ENCODE data around the gene SRPX. TPM values are rescaled to one million over a fixed set of nuclear protein-coding genes. Genes with fewer than 3 reads are reported as not detected.

The SRPX gene
- total and polyA plus RNA-seq, 2 donors from 2014 or later, result 6.1 to 39.2 TPM

- no peaks in the 10 kb centered on the region for H3K36me3 ChIP-seq (ENCODE audit: control insufficient read depth in 2 of 3, insufficient read depth in 3 of 3, low read length in 3 of 3)
- peak in 2 of 5 donors; percentile 2 to 44 for DNase-seq
- no peak for FAIRE-seq
- H3K9ac ChIP-seq (ENCODE audit: low read length in 3 of 3), result no peak overlapping the region
- no peaks in the 10 kb centered on the region for H3K9me3 ChIP-seq (ENCODE audit: control insufficient read depth in 2 of 3, insufficient read depth in 1 of 3, low read length in 3 of 3)
- no peak overlapping the region for H3K27ac ChIP-seq (ENCODE audit: low read depth in 2 of 2, low read length in 2 of 2)
- H3K27me3 ChIP-seq (ENCODE audit: control insufficient read depth, insufficient read depth, low read length), result no peaks in the 10 kb centered on the region
- H3K4me3 ChIP-seq (ENCODE audit: low read length in 3 of 3), result no peak overlapping the region
- H3K4me1 ChIP-seq (ENCODE audit: control insufficient read depth in 2 of 3, insufficient read depth in 2 of 3, low read depth in 1 of 3, low read length in 3 of 3), result no peaks in the 10 kb centered on the region
- intact Hi-C loops (cut with DNase I), result no loop called here
- no peak for TF ChIP-seq CTCF (IDR thresholded peaks at IDR 0.05; ENCODE audit: borderline replicate concordance, extremely low read depth, insufficient read depth)
These were observed 29.3 kb upstream of the SRPX start for GRCh38 chrX:38249965-38250364.

- FAIRE-seq (no peak), DNase-seq (no peak)
- Histone ChIP-seq H3K4me3 (ENCODE audit: low read length in 3 of 3) (no peak overlapping the region), H3K9me3 (ENCODE audit: control insufficient read depth in 2 of 3, insufficient read depth in 1 of 3, low read length in 3 of 3) (no peaks in the 10 kb centered on the region), H3K4me1 (ENCODE audit: control insufficient read depth in 2 of 3, insufficient read depth in 2 of 3, low read depth in 1 of 3, low read length in 3 of 3) (no peaks in the 10 kb centered on the region), H3K36me3 (ENCODE audit: control insufficient read depth in 2 of 3, insufficient read depth in 3 of 3, low read length in 3 of 3) (no peaks in the 10 kb centered on the region), H3K9ac (ENCODE audit: low read length in 3 of 3) (no peak overlapping the region), H3K27me3 (ENCODE audit: control insufficient read depth, insufficient read depth, low read length) (no peaks in the 10 kb centered on the region), H3K27ac (ENCODE audit: low read depth in 2 of 2, low read length in 2 of 2) (no peak overlapping the region)
- intact Hi-C loops (cut with DNase I), result no loop called here
- no peak for TF ChIP-seq CTCF (IDR thresholded peaks at IDR 0.05; ENCODE audit: borderline replicate concordance, extremely low read depth, insufficient read depth)
These were observed 26.4 kb upstream of the SRPX start for GRCh38 chrX:38247051-38247450.

GRCh38 chrX:38240541-38240940 is 19.9 kb upstream of the SRPX start:
- Histone ChIP-seq H3K36me3 (ENCODE audit: control insufficient read depth in 2 of 3, insufficient read depth in 3 of 3, low read length in 3 of 3) (no peaks in the 10 kb centered on the region), H3K9me3 (ENCODE audit: control insufficient read depth in 2 of 3, insufficient read depth in 1 of 3, low read length in 3 of 3) (no peaks in the 10 kb centered on the region), H3K27me3 (ENCODE audit: control insufficient read depth, insufficient read depth, low read length) (no peaks in the 10 kb centered on the region), H3K27ac (ENCODE audit: low read depth in 2 of 2, low read length in 2 of 2) (no peak overlapping the region), H3K4me3 (ENCODE audit: low read length in 3 of 3) (no peak overlapping the region), H3K9ac (ENCODE audit: low read length in 3 of 3) (no peak overlapping the region), H3K4me1 (ENCODE audit: control insufficient read depth in 2 of 3, insufficient read depth in 2 of 3, low read depth in 1 of 3, low read length in 3 of 3) (no peaks in the 10 kb centered on the region)
- intact Hi-C loops (cut with DNase I), result no loop called here
- TF ChIP-seq CTCF (IDR thresholded peaks at IDR 0.05; ENCODE audit: borderline replicate concordance, extremely low read depth, insufficient read depth), result no peak
- DNase-seq (no peak), FAIRE-seq (no peak)

GRCh38 chrX:38236901-38237615 is 16.4 kb upstream of the SRPX start:
- intact Hi-C loops (cut with DNase I), result no loop called here
- no peak for TF ChIP-seq CTCF (IDR thresholded peaks at IDR 0.05; ENCODE audit: borderline replicate concordance, extremely low read depth, insufficient read depth)
- FAIRE-seq (no peak), DNase-seq (no peak)
- no peak overlapping the region for H3K4me3 ChIP-seq (ENCODE audit: low read length in 3 of 3)
- no peaks in the 10 kb centered on the region for H3K4me1 ChIP-seq (ENCODE audit: control insufficient read depth in 2 of 3, insufficient read depth in 2 of 3, low read depth in 1 of 3, low read length in 3 of 3)
- no peak overlapping the region for H3K9ac ChIP-seq (ENCODE audit: low read length in 3 of 3)
- H3K9me3 ChIP-seq (ENCODE audit: control insufficient read depth in 2 of 3, insufficient read depth in 1 of 3, low read length in 3 of 3), result no peaks in the 10 kb centered on the region
- no peak overlapping the region for H3K27ac ChIP-seq (ENCODE audit: low read depth in 2 of 2, low read length in 2 of 2)
- H3K36me3 ChIP-seq (ENCODE audit: control insufficient read depth in 2 of 3, insufficient read depth in 3 of 3, low read length in 3 of 3), result no peaks in the 10 kb centered on the region
- no peaks in the 10 kb centered on the region for H3K27me3 ChIP-seq (ENCODE audit: control insufficient read depth, insufficient read depth, low read length)
